GM23248 (cell line): ENCODE results near the gene KLF6. TPM values are rescaled to one million over a fixed set of nuclear protein-coding genes. Genes with fewer than 3 reads are reported as not detected.
A peak's percentile ranks its signal among the peaks of the same experiment; 100 is the strongest.

Experiments
- DNase-seq: peaks from one replicate; pipeline ENCODE4 v3.0.0-alpha.2; 2015
- H2AFZ ChIP-seq: fragments of 200-600 bp; sonication (generic); 2 replicates; pipeline ENCODE4 v1.6.1; 2016; ENCODE audit warnings: antibody characterized with exemption
- H3F3A ChIP-seq: fragments of 200-600 bp; sonication (generic); 2 replicates; pipeline ENCODE4 v1.6.1; 2016; ENCODE audit warnings: mild to moderate bottlenecking, antibody characterized with exemption, mixed run types; ENCODE audit not compliant: insufficient read depth
- H3K27ac ChIP-seq: fragments of 200-600 bp; sonication (generic); 2 replicates; pipeline ENCODE4 v1.5.1; 2016; ENCODE audit warnings: mild to moderate bottlenecking
- H3K27me3 ChIP-seq: fragments of 200-600 bp; sonication (generic); replicated peaks from 2 replicates; pipeline ENCODE4 v1.6.1; 2016; ENCODE audit warnings: mild to moderate bottlenecking; ENCODE audit not compliant: insufficient read depth
- H3K36me3 ChIP-seq: fragments of 200-600 bp; sonication (generic); 2 replicates; pipeline ENCODE4 v1.6.1; 2016; ENCODE audit warnings: low read depth, mild to moderate bottlenecking
- H3K4me1 ChIP-seq: fragments of 200-600 bp; sonication (generic); 2 replicates; pipeline ENCODE4 v1.6.1; 2016; ENCODE audit warnings: mild to moderate bottlenecking; ENCODE audit not compliant: insufficient read depth
- H3K4me2 ChIP-seq: fragments of 200-600 bp; sonication (generic); one replicate; pipeline ENCODE4 v1.6.1; 2016; ENCODE audit warnings: mild to moderate bottlenecking; ENCODE audit not compliant: unreplicated experiment
- H3K4me3 ChIP-seq: fragments of 200-600 bp; sonication (generic); 2 replicates; pipeline ENCODE4 v1.5.1; 2016; ENCODE audit warnings: mild to moderate bottlenecking
- H3K79me2 ChIP-seq: fragments of 200-600 bp; sonication (generic); 2 replicates; pipeline ENCODE4 v1.6.1; 2016; ENCODE audit warnings: mild to moderate bottlenecking; ENCODE audit not compliant: insufficient read depth
- H3K9ac ChIP-seq: fragments of 200-600 bp; sonication (generic); 2 replicates; pipeline ENCODE4 v1.6.1; 2016; ENCODE audit warnings: mild to moderate bottlenecking
- H3K9me2 ChIP-seq: fragments of 200-600 bp; sonication (generic); 2 replicates; pipeline ENCODE4 v1.6.1; 2016; ENCODE audit warnings: mixed run types, mild to moderate bottlenecking, moderate library complexity; ENCODE audit not compliant: insufficient read depth
- H3K9me3 ChIP-seq: fragments of 200-600 bp; sonication (generic); one replicate; pipeline ENCODE4 v1.6.1; 2017; ENCODE audit warnings: low read depth
- H4K20me1 ChIP-seq: fragments of 200-600 bp; sonication (generic); 2 replicates; pipeline ENCODE4 v1.6.0; 2016; ENCODE audit not compliant: insufficient read depth
- EZH2 ChIP-seq: fragments of 200-600 bp; sonication (generic); IDR thresholded peaks from 2 replicates; pipeline ENCODE4 v1.6.1; 2018; ENCODE audit warnings: antibody characterized with exemption, mild to moderate bottlenecking; ENCODE audit not compliant: insufficient read depth, poor library complexity, severe bottlenecking
- EZH2phosphoT487 ChIP-seq: fragments of 200-600 bp; sonication (generic); IDR thresholded peaks from 2 replicates; pipeline ENCODE4 v1.6.1; 2018; ENCODE audit warnings: antibody characterized with exemption, moderate library complexity, mild to moderate bottlenecking, low read depth; ENCODE audit not compliant: insufficient read depth
- WGBS, 2 experiments: methylation state at CpG; one replicate each; pipeline ENCODE4 v1.1.6; 2015 to 2017; ENCODE audit warnings: low lambda C conversion rate in 2 of 2, low coverage in 1 of 2; ENCODE audit errors: missing lambda C conversion rate in 2 of 2; 5-methylcytosine and 5-hydroxymethylcytosine counted together
- in situ Hi-C: fragments of 300-500 bp; cut with MboI; formaldehyde crosslinking; loops from 2 replicates; pipeline ENCODE4 v1.15.0; 2020
- polyA plus RNA-seq: library from polyadenylated mRNA; unstranded; fragments of >200 nt; fragmentation: Nextera tagmentation; extraction: Ambion mirVana; gene quantifications from 2 replicates; pipeline ENCODE4 v1.2.1, GENCODE V29; 2016
- total RNA-seq: library from RNA; depleted of rRNA; stranded (reverse); fragments of >200 nt; shearing (Covaris generic); gene quantifications from 2 replicates; pipeline ENCODE4 v1.2.3, GENCODE V29; 2014

Gene KLF6
- total and polyA plus RNA-seq, 2 experiments from 2014 or later = 49.8 to 279 TPM

DNA sequence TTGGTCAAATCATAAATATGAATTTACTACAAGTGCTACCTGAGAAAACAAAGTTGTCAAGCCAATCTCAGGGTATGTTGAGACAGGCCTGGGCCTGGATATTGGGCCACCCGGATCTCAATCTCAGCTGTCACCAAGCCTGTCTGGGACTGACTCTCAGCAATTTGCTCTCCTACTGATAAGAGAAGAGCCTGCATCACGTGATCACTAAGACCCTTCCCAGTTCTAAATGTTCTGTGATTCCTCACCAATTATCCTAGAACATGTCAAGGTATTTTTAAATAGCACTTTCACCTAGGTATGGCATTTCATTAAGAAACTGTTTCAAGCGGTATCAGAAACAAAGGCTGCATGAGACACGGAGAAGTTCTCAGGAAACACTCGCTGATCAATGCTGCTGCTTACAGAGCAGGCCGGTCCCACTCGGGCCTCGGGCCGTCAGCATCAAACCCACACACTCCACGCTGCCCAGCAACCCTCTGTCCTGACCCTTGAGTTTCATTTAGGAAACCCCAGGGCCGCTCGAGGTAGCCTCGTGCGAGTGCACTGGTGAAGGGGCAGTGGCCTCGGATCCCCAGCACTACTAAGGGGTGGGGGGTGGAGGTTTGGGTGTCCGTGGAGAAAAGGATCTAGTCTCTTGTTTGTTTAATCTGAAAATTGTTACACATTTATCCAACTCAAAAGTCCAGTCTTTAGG lies 4.1 kb downstream of the KLF6 start:
- Histone ChIP-seq H3K4me2 (peak overlapping the region; percentile 94), H3K27ac (peak overlapping the region; percentile 100), H3F3A (peaks cover 83% of the 10 kb centered on the region), H2AFZ (no peak overlapping the region), H3K36me3 (peaks cover 74% of the 10 kb centered on the region), H3K4me1 (peaks cover 45% of the 10 kb centered on the region), H3K9ac (peak overlapping the region; percentile 100), H3K79me2 (peaks cover 73% of the 10 kb centered on the region), H4K20me1 (0 out of 2 replicates have a peak, but pooled peaks cover 3% of the 10 kb centered on the region), H3K27me3 (no peaks in the 10 kb centered on the region), H3K4me3 (peak overlapping the region; percentile 98), H3K9me2 (no peaks in the 10 kb centered on the region), H3K9me3 (no peaks in the 10 kb centered on the region)
- TF ChIP-seq EZH2phosphoT487 = no peak
- no peak for TF ChIP-seq EZH2
- peak; percentile 54 for DNase-seq
- in situ Hi-C loops = loop anchor here (10.0 to 25.0 kb wide), 2 partner anchors 464 to 981 kb away; no protein-coding TSS in a partner anchor
- 1 to 3% methylated on average over 16 of the region's 16 CpGs for WGBS, 2 experiments

DNA sequence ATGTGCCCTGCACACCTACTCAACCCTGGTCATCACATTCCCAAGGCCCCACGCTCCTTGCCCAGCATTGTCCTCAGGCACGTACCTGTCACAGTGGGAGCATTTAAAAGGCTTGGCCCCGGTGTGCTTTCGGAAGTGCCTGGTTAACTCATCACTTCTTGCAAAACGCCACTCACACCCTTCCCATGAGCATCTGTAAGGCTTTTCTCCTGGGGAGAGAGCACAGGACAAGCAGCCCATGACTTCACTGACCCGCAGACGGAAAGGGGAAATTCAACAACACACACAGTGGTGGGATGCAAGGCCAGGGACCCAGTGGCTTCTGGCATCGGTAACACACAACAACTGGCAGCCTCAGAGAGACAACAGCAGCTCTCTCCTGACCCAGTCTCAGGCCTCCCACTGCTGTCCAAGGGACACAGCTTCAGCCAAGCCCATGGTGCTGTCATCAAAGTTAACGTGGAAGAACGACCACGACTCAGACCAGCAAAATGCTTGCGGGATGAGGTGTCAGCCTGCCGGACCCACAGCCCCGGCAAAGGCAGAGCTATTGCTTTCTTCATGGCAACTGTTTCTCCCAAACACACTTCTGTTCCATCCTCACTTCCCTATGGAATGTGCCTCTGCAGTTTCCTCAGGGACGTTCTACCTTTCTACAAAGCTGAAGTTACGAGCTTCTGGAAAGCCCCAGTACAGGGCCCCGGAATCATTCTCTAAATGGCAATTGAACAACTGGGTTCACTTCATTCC lies 4.8 kb downstream of the KLF6 start:
- Histone ChIP-seq H4K20me1 (0 out of 2 replicates have a peak, but pooled peaks cover 3% of the 10 kb centered on the region), H3K36me3 (peaks cover 78% of the 10 kb centered on the region), H3K9ac (peak overlapping the region; percentile 100), H3F3A (peaks cover 90% of the 10 kb centered on the region), H3K4me2 (peak overlapping the region; percentile 94), H3K79me2 (peaks cover 73% of the 10 kb centered on the region), H3K9me2 (no peaks in the 10 kb centered on the region), H3K9me3 (no peaks in the 10 kb centered on the region), H3K4me1 (peaks cover 51% of the 10 kb centered on the region), H3K4me3 (peak overlapping the region; percentile 98), H3K27ac (peak overlapping the region; percentile 100), H2AFZ (no peak overlapping the region), H3K27me3 (no peaks in the 10 kb centered on the region)
- DNase-seq = peak; percentile 83
- TF ChIP-seq EZH2phosphoT487 (no peak), EZH2 (no peak)
- 4% methylated on average over 17 of the region's 17 CpGs for WGBS, 2 experiments
- in situ Hi-C loops = loop anchor here (10.0 to 25.0 kb wide), 2 partner anchors 465 to 982 kb away; no protein-coding TSS in a partner anchor

DNA sequence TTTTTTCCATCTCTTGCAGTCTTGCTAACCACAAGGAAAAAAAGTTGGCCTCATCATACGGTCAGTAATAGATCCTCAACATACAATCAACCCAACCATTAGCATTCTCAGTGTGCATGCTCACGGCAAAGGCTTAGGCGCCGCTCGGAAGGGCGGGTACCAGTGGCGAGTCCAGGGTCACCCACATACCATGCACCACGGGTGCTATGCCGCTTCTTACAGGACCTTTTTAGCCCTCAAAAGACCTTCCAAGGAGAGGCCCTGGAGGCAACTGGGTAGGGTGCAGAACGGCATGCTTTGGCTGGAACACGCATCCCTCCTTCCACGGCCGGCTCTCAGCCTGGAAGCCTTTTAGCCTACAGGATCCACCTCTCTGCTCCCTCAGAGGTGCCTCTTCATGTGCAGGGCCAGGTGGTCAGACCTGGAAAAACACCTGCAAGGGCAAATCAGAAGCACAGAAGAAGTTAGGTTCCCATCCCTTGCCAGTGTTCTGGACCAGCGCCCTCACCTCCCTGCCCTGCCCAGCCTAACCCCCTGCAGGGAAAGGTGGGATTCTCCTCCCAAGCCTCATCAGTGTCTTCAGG lies 5.8 kb downstream of the KLF6 start:
- in situ Hi-C loops = loop anchor here (10.0 to 25.0 kb wide), 2 partner anchors 534 to 983 kb away; no protein-coding TSS in a partner anchor
- peak overlapping the region; percentile 100 for H3K27ac ChIP-seq

DNA sequence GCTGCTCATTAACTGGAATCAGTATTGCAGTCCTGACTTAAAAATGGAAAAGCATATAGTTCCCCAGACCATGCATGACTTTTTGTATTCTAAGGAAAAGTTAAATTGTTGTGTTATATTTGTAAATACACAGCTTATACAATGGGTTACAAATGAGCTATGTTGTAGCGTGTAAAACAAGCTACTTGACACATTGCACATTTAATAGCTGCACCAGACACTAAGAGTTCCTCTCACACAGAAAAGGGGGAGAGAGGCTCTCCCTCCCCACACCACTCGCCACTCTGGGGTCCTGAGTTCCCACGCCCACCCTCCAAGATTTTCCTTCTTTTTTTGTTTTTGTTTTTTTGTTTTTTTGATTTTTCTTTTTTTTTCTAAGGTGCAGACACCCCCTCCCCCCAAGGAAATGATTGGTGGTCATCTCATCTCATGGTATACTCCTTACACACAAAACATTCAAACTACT lies 6.3 kb downstream of the KLF6 start:
- no peaks in the 10 kb centered on the region for H3K9me3 ChIP-seq
- H3K27me3 ChIP-seq = no peaks in the 10 kb centered on the region
- peaks cover 60% of the 10 kb centered on the region for H3K79me2 ChIP-seq
- H3K27ac ChIP-seq = peak overlapping the region; percentile 100
- H2AFZ ChIP-seq = no peak overlapping the region
- WGBS, 2 experiments = 50 to 51% methylated on average over 3 of the region's 3 CpGs
- peak overlapping the region; percentile 94 for H3K4me2 ChIP-seq
- H3K4me3 ChIP-seq = peak overlapping the region; percentile 98
- peaks cover 71% of the 10 kb centered on the region for H3K36me3 ChIP-seq
- TF ChIP-seq EZH2phosphoT487 (no peak), EZH2 (no peak)
- peaks cover 97% of the 10 kb centered on the region for H3F3A ChIP-seq
- DNase-seq = peak; percentile 42
- peak overlapping the region; percentile 100 for H3K9ac ChIP-seq
- H4K20me1 ChIP-seq = 0 out of 2 replicates have a peak, but pooled peaks cover 3% of the 10 kb centered on the region
- in situ Hi-C loops = loop anchor here (10.0 to 25.0 kb wide), 2 partner anchors 534 to 984 kb away; no protein-coding TSS in a partner anchor
- peaks cover 56% of the 10 kb centered on the region for H3K4me1 ChIP-seq
- H3K9me2 ChIP-seq = no peaks in the 10 kb centered on the region

More for the DNA sequence above, 5.8 kb downstream of the KLF6 start:
- peaks cover 76% of the 10 kb centered on the region for H3K36me3 ChIP-seq
- TF ChIP-seq EZH2phosphoT487 (no peak), EZH2 (no peak)
- no peak overlapping the region for H2AFZ ChIP-seq
- H3K4me1 ChIP-seq = peaks cover 56% of the 10 kb centered on the region
- no peaks in the 10 kb centered on the region for H3K9me3 ChIP-seq
- peaks cover 97% of the 10 kb centered on the region for H3F3A ChIP-seq
- peak overlapping the region; percentile 94 for H3K4me2 ChIP-seq
- peaks cover 66% of the 10 kb centered on the region for H3K79me2 ChIP-seq
- H3K4me3 ChIP-seq = peak overlapping the region; percentile 98
- H4K20me1 ChIP-seq = 0 out of 2 replicates have a peak, but pooled peaks cover 3% of the 10 kb centered on the region
- DNase-seq = peak; percentile 70
- no peaks in the 10 kb centered on the region for H3K27me3 ChIP-seq
- H3K9ac ChIP-seq = peak overlapping the region; percentile 100
- 15 to 18% methylated on average over 14 of the region's 14 CpGs for WGBS, 2 experiments
- no peaks in the 10 kb centered on the region for H3K9me2 ChIP-seq
